Adrenal gland (tissue), 5 donors: Measurements from ENCODE around the gene TXN2.

Source experiments
- CTCF ChIP-seq, 6 experiments: fragments of 450-650 bp in 4 of 6; fragments of 200-600 bp in 2 of 6; sonication (generic) in 1 of 6; IDR thresholded peaks; 1 replicate in 5 of 6; 2 replicates in 1 of 6; pipeline versions ENCODE4 v1.5.1 to v1.8.0; 2016 to 2021; ENCODE audit warnings: antibody characterized with exemption in 6 of 6, mild to moderate bottlenecking in 2 of 6, moderate library complexity in 1 of 6
- POLR2A ChIP-seq, 2 donors: fragments of 450-650 bp; IDR thresholded peaks; one replicate each; pipeline ENCODE4 v1.6.1; 2017; ENCODE audit warnings: antibody characterized with exemption in 2 of 2, mild to moderate bottlenecking in 2 of 2, moderate library complexity in 1 of 2
- donor health status: DM: no; HTN: no; CAD: no.

- no peak for TF ChIP-seq CTCF (IDR thresholded peaks at IDR 0.05)
- no peak for TF ChIP-seq POLR2A (IDR thresholded peaks at IDR 0.05)
These were observed 6.1 kb downstream of the TXN2 start for GRCh38 chr22:36475341-36475740.
